SU-DHL-6 (cell line): ENCODE results near the gene CELSR2.

Experiments
- H2AFZ ChIP-seq: fragments of 200-600 bp; sonication (generic); 2 replicates; pipeline ENCODE4 v1.6.1; 2014; ENCODE audit warnings: low read depth, mild to moderate bottlenecking, moderate library complexity, mixed read lengths, antibody characterized with exemption, low read length; ENCODE audit not compliant: severe bottlenecking
- H3F3A ChIP-seq: fragments of 200-600 bp; shearing (Covaris generic); 2 replicates; pipeline ENCODE4 v1.6.0; 2016; ENCODE audit warnings: antibody characterized with exemption, mild to moderate bottlenecking; ENCODE audit not compliant: insufficient read depth
- H3K27ac ChIP-seq: fragments of 200-600 bp; sonication (generic); 2 replicates; pipeline ENCODE4 v1.5.1; 2016; ENCODE audit warnings: low read depth, mild to moderate bottlenecking, low read length, moderate library complexity, mixed read lengths
- H3K27me3 ChIP-seq: fragments of 200-600 bp; sonication (generic), shearing (Covaris generic); 2 replicates; pipeline ENCODE4 v1.6.0; 2014; ENCODE audit warnings: mild to moderate bottlenecking, low read length
- H3K36me3 ChIP-seq: fragments of 200-600 bp; sonication (generic); 2 replicates; pipeline ENCODE4 v1.6.1; 2014; ENCODE audit warnings: mild to moderate bottlenecking, low read length, mixed read lengths
- H3K4me2 ChIP-seq: fragments of 300-600, 200-600 bp; shearing (Covaris generic), sonication (generic); 2 replicates; pipeline ENCODE4 v1.6.0; 2014; ENCODE audit warnings: low read length, low read depth, mild to moderate bottlenecking; ENCODE audit not compliant: poor library complexity, severe bottlenecking
- H3K4me3 ChIP-seq: fragments of 200-600 bp; sonication (generic); 2 replicates; pipeline ENCODE4 v1.5.1; 2014; ENCODE audit warnings: antibody characterized with exemption, low read length, mild to moderate bottlenecking, mixed read lengths; ENCODE audit not compliant: insufficient read depth, poor library complexity, severe bottlenecking
- H3K79me2 ChIP-seq: fragments of 200-600 bp; sonication (generic); 2 replicates; pipeline ENCODE4 v1.6.1; 2014; ENCODE audit warnings: mild to moderate bottlenecking, low read length, moderate library complexity; ENCODE audit not compliant: insufficient read depth
- H3K9ac ChIP-seq: fragments of 200-600 bp; sonication (generic); 2 replicates; pipeline ENCODE4 v1.7.0; 2014; ENCODE audit warnings: mild to moderate bottlenecking, low read length
- H3K9me2 ChIP-seq: fragments of 200-600 bp; sonication (generic); replicated peaks from 2 replicates; pipeline ENCODE4 v1.6.1; 2014; ENCODE audit warnings: low read length; ENCODE audit not compliant: insufficient read depth
- H3K9me3 ChIP-seq: fragments of 200-600 bp; sonication (generic); 2 replicates; pipeline ENCODE4 v1.6.1; 2014; ENCODE audit warnings: low read length, mixed read lengths; ENCODE audit not compliant: insufficient read depth
- H4K20me1 ChIP-seq: fragments of 200-600 bp; sonication (generic); 2 replicates; pipeline ENCODE4 v1.6.1; 2014; ENCODE audit warnings: low read depth, mild to moderate bottlenecking, antibody characterized with exemption, low read length, moderate library complexity, mixed read lengths
- CTCF ChIP-seq: fragments of 200-600 bp; sonication (generic); IDR thresholded peaks from one replicate; pipeline ENCODE4 v1.5.1; 2017; ENCODE audit warnings: antibody characterized with exemption, mild to moderate bottlenecking, low read length, moderate library complexity; ENCODE audit not compliant: insufficient read depth, poor library complexity, severe bottlenecking
- EZH2phosphoT487 ChIP-seq: fragments of 200-600 bp; sonication (generic), shearing (Covaris generic); conservative IDR thresholded peaks from 2 replicates; pipeline ENCODE4 v1.6.1; 2018; ENCODE audit warnings: mild to moderate bottlenecking, antibody characterized with exemption, low read length, moderate library complexity, mixed read lengths

CELSR2 gene

GRCh38 chr1:109249654-109250401 is 489 bp downstream of the CELSR2 start:
- Histone ChIP-seq H3K9me3 (no peaks in the 10 kb centered on the region), H3K4me2 (peak overlapping the region; percentile 57), H3K4me3 (peak overlapping the region; percentile 55), H3K9ac (peak overlapping the region; percentile 39; the same call in 1 of the 2 replicates), H3K27me3 (no peaks in the 10 kb centered on the region), H4K20me1 (no peaks in the 10 kb centered on the region), H2AFZ (no peak overlapping the region), H3K79me2 (no peaks in the 10 kb centered on the region), H3K27ac (no peak overlapping the region), H3K9me2 (no peaks in the 10 kb centered on the region), H3F3A (no peaks in the 10 kb centered on the region), H3K36me3 (no peaks in the 10 kb centered on the region)
- TF ChIP-seq EZH2phosphoT487 (no peak), CTCF (no peak)

GRCh38 chr1:109250454-109251276 is 1.3 kb downstream of the CELSR2 start:
- no peaks in the 10 kb centered on the region for H3K79me2 ChIP-seq
- H3K9me3 ChIP-seq, result no peaks in the 10 kb centered on the region
- no peaks in the 10 kb centered on the region for H3F3A ChIP-seq
- no peaks in the 10 kb centered on the region for H3K9me2 ChIP-seq
- H3K27me3 ChIP-seq, result no peaks in the 10 kb centered on the region
- no peaks in the 10 kb centered on the region for H3K36me3 ChIP-seq
- peak overlapping the region; percentile 57 for H3K4me2 ChIP-seq
- TF ChIP-seq EZH2phosphoT487 (no peak), CTCF (no peak)
- H2AFZ ChIP-seq, result no peak overlapping the region
- no peak overlapping the region for H3K4me3 ChIP-seq
- H4K20me1 ChIP-seq, result no peaks in the 10 kb centered on the region
- no peak overlapping the region for H3K27ac ChIP-seq
- no peak overlapping the region for H3K9ac ChIP-seq

- Histone ChIP-seq H3K79me2 (no peaks in the 10 kb centered on the region), H3F3A (no peaks in the 10 kb centered on the region), H4K20me1 (no peaks in the 10 kb centered on the region), H3K27me3 (no peaks in the 10 kb centered on the region), H3K36me3 (no peaks in the 10 kb centered on the region), H2AFZ (no peak overlapping the region), H3K9ac (no peak overlapping the region), H3K9me2 (no peaks in the 10 kb centered on the region), H3K4me2 (no peak overlapping the region), H3K9me3 (no peaks in the 10 kb centered on the region), H3K4me3 (no peak overlapping the region), H3K27ac (no peak overlapping the region)
- TF ChIP-seq CTCF (no peak), EZH2phosphoT487 (no peak)
These were observed 2.2 kb downstream of the CELSR2 start for GRCh38 chr1:109251277-109252166.
